Midbrain (tissue), 1 donor: ENCODE measurements around the gene FOXI1.

ENCODE experiments used
- DNase-seq: peaks from one replicate; lab custom pipeline; 2025; lab: John Stamatoyannopoulos, UW

Gene FOXI1

GRCh38 chr5:170150713-170151096 lies 45.0 kb downstream of the FOXI1 start:
- DNase-seq, result no peak

- no peak for DNase-seq
Observed at GRCh38 chr5:170151097-170151831, 45.6 kb downstream of the FOXI1 start.

GRCh38 chr5:170152767-170153166 lies 47.1 kb downstream of the FOXI1 start:
- no peak for DNase-seq

- DNase-seq, result no peak
Observed at GRCh38 chr5:170154297-170154696, 48.6 kb downstream of the FOXI1 start.

GRCh38 chr5:170154744-170155143 lies 49.0 kb downstream of the FOXI1 start:
- DNase-seq, result no peak

- DNase-seq, result no peak
Observed at GRCh38 chr5:170155771-170156170, 50.1 kb downstream of the FOXI1 start.

GRCh38 chr5:170159101-170159698 lies 53.5 kb downstream of the FOXI1 start:
- no peak for DNase-seq
